ENCODE data around the gene SLC25A48.

- no peak for TF ChIP-seq POLR2A (IDR thresholded peaks at IDR 0.05)
- TF ChIP-seq, protein P1, sequence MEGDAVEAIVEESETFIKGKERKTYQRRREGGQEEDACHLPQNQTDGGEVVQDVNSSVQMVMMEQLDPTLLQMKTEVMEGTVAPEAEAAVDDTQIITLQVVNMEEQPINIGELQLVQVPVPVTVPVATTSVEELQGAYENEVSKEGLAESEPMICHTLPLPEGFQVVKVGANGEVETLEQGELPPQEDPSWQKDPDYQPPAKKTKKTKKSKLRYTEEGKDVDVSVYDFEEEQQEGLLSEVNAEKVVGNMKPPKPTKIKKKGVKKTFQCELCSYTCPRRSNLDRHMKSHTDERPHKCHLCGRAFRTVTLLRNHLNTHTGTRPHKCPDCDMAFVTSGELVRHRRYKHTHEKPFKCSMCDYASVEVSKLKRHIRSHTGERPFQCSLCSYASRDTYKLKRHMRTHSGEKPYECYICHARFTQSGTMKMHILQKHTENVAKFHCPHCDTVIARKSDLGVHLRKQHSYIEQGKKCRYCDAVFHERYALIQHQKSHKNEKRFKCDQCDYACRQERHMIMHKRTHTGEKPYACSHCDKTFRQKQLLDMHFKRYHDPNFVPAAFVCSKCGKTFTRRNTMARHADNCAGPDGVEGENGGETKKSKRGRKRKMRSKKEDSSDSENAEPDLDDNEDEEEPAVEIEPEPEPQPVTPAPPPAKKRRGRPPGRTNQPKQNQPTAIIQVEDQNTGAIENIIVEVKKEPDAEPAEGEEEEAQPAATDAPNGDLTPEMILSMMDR (IDR thresholded peaks at IDR 0.05): peak; percentile 54 to 73 (median 66)
These were observed 4.6 kb upstream of the SLC25A48 start for GRCh38 chr5:135829681-135830383.
